GM12892 (cell line): Measurements from ENCODE around the gene CCNJL.

Source experiments
- POLR2A ChIP-seq: IDR thresholded peaks from 2 replicates; pipeline ENCODE4 v1.6.1; 2011; ENCODE audit warnings: low read depth, low read length, control low read depth
- POLR2AphosphoS5 ChIP-seq: IDR thresholded peaks from 2 replicates; pipeline ENCODE4 v1.6.1; 2011; ENCODE audit warnings: low read depth, low read length, control low read depth

GRCh38 chr5:160293901-160294561, 18.3 kb downstream of the CCNJL start:
- TF ChIP-seq POLR2A (no peak), POLR2AphosphoS5 (no peak)
